Testis (tissue), 3 donors: ENCODE data around the gene FALEC. TPM values are rescaled to one million over a fixed set of nuclear protein-coding genes. Genes with fewer than 3 reads are reported as not detected.

Experiments
- DNase-seq: peaks from one replicate; pipeline ENCODE4 v3.0.0-alpha.2; 2019
- H3K27ac ChIP-seq, 2 donors: fragments of 200-600 bp; sonication (generic); one replicate each; pipeline ENCODE4 v1.5.1; 2019
- H3K27me3 ChIP-seq: fragments of 200-600 bp; sonication (generic); one replicate; pipeline ENCODE4 v1.5.1; 2019
- H3K36me3 ChIP-seq: fragments of 200-600 bp; sonication (generic); one replicate; pipeline ENCODE4 v1.5.1; 2017; ENCODE audit warnings: low read depth; ENCODE audit errors: missing control alignments
- H3K4me1 ChIP-seq: fragments of 200-600 bp; sonication (generic); one replicate; pipeline ENCODE4 v1.5.1; 2019
- H3K4me3 ChIP-seq, 2 donors: fragments of 200-600 bp; sonication (generic); one replicate each; pipeline ENCODE4 v1.5.1; 2017 to 2019
- H3K9me3 ChIP-seq: fragments of 200-600 bp; sonication (generic); one replicate; pipeline ENCODE4 v1.5.1; 2017
- CTCF ChIP-seq, 3 experiments: fragments of 450-650 bp in 2 of 3; fragments of 200-600 bp in 1 of 3; sonication (generic) in 1 of 3; IDR thresholded peaks; one replicate each; pipeline ENCODE4 v1.5.1; 2016 to 2019; ENCODE audit warnings: antibody characterized with exemption in 3 of 3, mild to moderate bottlenecking in 2 of 3, moderate library complexity in 1 of 3
- POLR2A ChIP-seq: fragments of 450-650 bp; IDR thresholded peaks from one replicate; pipeline ENCODE4 v1.6.1; 2017; ENCODE audit warnings: antibody characterized with exemption, mild to moderate bottlenecking, moderate library complexity
- WGBS, 2 donors: methylation state at CpG; one replicate each; pipeline ENCODE4 v1.1.5; 2018; 5-methylcytosine and 5-hydroxymethylcytosine counted together
- intact Hi-C: fragments of 100-400 bp; cut with DNase I; formaldehyde crosslinking; loops from one replicate; pipeline ENCODE4 v1.15.1; 2023; ENCODE audit warnings: low total_unique reads
- polyA plus RNA-seq: library from polyadenylated mRNA; stranded (reverse); fragments of 350-450 nt; fragmentation: Illumina TruSeq; extraction: RNeasy Lipid Tissue Mini Kit (QIAGEN cat#74804); gene quantifications from one replicate; pipeline ENCODE4 v1.2.3, GENCODE V29; 2014; ENCODE audit warnings: low read depth, low replicate concordance; ENCODE audit not compliant: insufficient read depth
- total RNA-seq, 2 donors: library from RNA; depleted of rRNA; stranded (reverse); fragments of >200 nt; gene quantifications; one replicate each; pipeline ENCODE4 v1.2.3, GENCODE V29; 2016

Gene FALEC
- total and polyA plus RNA-seq, 3 donors from 2014 or later: 1.3 TPM; not detected in 2

- WGBS, 2 donors: 12 to 14% methylated on average over 14 to 17 of the region's 17 CpGs
These were observed 45.2 kb downstream of the FALEC start for GRCh38 chr1:150560576-150561253.

GRCh38 chr1:150561254-150561973 lies 45.9 kb downstream of the FALEC start:
- Histone ChIP-seq H3K9me3 (no peaks in the 10 kb centered on the region), H3K4me1 (peaks cover 65% of the 10 kb centered on the region), H3K27me3 (no peaks in the 10 kb centered on the region), H3K36me3 (no peaks in the 10 kb centered on the region), H3K27ac (peak overlapping the region; percentile 97 to 99), H3K4me3 (peak overlapping the region; percentile 27 to 59)
- TF ChIP-seq CTCF (IDR thresholded peaks at IDR 0.05) (peak in 1 of 3 experiments; percentile 6), POLR2A (peak; percentile 52)
- intact Hi-C loops: loop anchor here (5.0 kb wide), 1 partner anchor 61 kb away; no protein-coding TSS in a partner anchor
- DNase-seq: peak; percentile 95
- 0 to 2% methylated on average over 29 to 32 of the region's 32 CpGs for WGBS, 2 donors

More at GRCh38 chr1:150560576-150561253, 45.2 kb downstream of the FALEC start:
- TF ChIP-seq CTCF (IDR thresholded peaks at IDR 0.05) (peak; percentile 78 to 87 (median 80)), POLR2A (no peak)
- H3K27me3 ChIP-seq: no peaks in the 10 kb centered on the region
- H3K9me3 ChIP-seq: no peaks in the 10 kb centered on the region
- H3K4me3 ChIP-seq: peak overlapping the region; percentile 27 to 59
- no peaks in the 10 kb centered on the region for H3K36me3 ChIP-seq
- intact Hi-C loops: loop anchor here (5.0 kb wide), 1 partner anchor 62 kb away; no protein-coding TSS in a partner anchor
- peak; percentile 92 for DNase-seq
- peak overlapping the region; percentile 97 to 99 for H3K27ac ChIP-seq
- H3K4me1 ChIP-seq: peaks cover 58% of the 10 kb centered on the region

GRCh38 chr1:150561974-150562445 lies 46.5 kb downstream of the FALEC start:
- TF ChIP-seq CTCF (IDR thresholded peaks at IDR 0.05): no peak
- no peak for TF ChIP-seq POLR2A
- intact Hi-C loops: loop anchor here (5.0 kb wide), 1 partner anchor 60 kb away; no protein-coding TSS in a partner anchor
- H3K27ac ChIP-seq: peak overlapping the region; percentile 97 to 99
- no peaks in the 10 kb centered on the region for H3K27me3 ChIP-seq
- peaks cover 71% of the 10 kb centered on the region for H3K4me1 ChIP-seq
- WGBS, 2 donors: 0 to 1% methylated on average over 12 to 18 of the region's 18 CpGs
- no peaks in the 10 kb centered on the region for H3K9me3 ChIP-seq
- H3K36me3 ChIP-seq: no peaks in the 10 kb centered on the region
- DNase-seq: peak; percentile 93
- H3K4me3 ChIP-seq: peak overlapping the region; percentile 27 to 59

- no peaks in the 10 kb centered on the region for H3K9me3 ChIP-seq
- TF ChIP-seq CTCF (IDR thresholded peaks at IDR 0.05): no peak
- TF ChIP-seq POLR2A: no peak
- 7 to 8% methylated on average over 3 to 4 of the region's 4 CpGs for WGBS, 2 donors
- H3K36me3 ChIP-seq: no peaks in the 10 kb centered on the region
- peaks cover 78% of the 10 kb centered on the region for H3K4me1 ChIP-seq
- intact Hi-C loops: loop anchor here (5.0 kb wide), 1 partner anchor 60 kb away; no protein-coding TSS in a partner anchor
- no peak for DNase-seq
- H3K4me3 ChIP-seq: peak overlapping the region; percentile 27 to 59
- H3K27me3 ChIP-seq: no peaks in the 10 kb centered on the region
- H3K27ac ChIP-seq: peak overlapping the region; percentile 97 to 99
These were observed 47.1 kb downstream of the FALEC start for GRCh38 chr1:150562446-150563339.
